SIG-M5 treated with dmso at 0.1 percent for 504 hours (cell line): ENCODE measurements around the gene APOO.
"Not testable (repeated sequence)": the region's sequence is repeated elsewhere in the genome, so short reads cannot be mapped to it uniquely, and the experiment has no call there.

ENCODE experiments used
- DNase-seq: peaks from one replicate; lab custom pipeline; 2025; ENCODE audit not compliant: unreplicated experiment; lab: John Stamatoyannopoulos, UW

The APOO gene

DNA sequence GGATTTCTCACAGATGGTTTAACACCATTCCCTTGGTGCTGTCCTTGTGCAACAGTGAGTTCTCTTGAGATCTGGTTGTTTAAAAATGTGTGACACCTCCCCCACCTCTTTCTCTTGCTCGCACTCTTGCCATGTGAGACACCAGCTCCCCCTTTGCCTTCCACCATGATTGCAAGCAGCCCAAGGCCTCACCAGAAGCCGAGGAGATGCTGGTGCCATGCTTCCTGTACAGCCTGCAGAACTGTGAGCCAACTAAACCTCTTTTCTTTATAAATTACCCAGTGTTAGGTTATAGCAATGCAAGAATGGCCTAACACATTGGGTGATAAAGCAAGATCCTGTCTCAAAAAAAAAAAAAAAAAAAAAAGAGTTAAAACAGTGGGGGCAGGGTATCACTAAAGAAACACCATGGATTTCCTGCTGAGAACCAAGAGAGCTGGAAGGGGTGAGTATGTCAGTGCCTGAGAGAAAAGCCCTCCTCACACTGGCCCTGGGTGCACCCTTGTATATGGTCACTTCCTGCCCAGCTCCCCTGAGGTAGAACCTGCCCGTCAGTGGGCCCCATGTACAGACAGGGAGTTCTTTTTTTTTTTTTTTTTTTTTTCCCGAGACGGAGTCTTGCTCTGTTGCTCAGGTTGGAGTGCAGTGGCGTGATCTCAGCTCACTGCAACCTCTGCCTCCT is 46.4 kb downstream of the APOO start:
- DNase-seq: no peak

DNA sequence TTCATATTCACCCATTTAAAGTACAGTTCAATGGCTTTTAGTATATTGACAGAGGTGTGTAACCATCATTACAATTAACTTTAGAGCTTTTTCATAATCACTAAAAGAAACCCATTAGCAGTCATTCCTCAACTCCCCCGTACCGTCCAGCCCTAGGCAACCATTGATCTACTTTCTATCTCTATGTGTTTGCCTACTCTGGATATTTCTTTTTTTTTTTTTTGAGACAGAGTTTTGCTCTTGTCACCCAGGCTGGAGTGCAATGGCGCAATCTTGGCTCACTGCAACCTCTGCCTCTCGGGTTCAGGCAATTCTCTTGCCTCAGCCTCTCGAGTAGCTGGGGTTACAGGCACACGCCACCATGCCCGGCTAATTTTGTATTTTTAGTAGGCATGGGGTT is 48.5 kb downstream of the APOO start:
- DNase-seq: not testable (repeated sequence)

DNA sequence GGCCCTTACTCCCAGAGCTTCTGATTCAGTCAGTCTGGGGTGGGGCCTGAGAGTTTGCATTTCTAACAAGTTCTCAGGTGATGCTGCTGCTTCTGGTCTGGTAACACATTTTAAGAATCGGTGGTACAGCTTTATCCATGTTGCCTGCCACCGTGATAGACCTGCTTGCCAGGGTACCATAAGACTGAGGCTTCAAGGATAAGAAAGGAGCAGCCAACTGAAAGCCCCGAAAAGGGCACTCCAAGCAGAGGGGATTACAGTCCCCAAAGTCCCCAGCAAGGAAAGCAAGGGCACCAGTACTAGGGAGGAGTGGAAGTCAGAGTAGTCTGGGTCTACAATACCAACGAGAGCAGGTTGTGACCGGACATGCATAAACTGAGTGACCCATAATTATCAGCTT is 49.8 kb downstream of the APOO start:
- DNase-seq: no peak

DNA sequence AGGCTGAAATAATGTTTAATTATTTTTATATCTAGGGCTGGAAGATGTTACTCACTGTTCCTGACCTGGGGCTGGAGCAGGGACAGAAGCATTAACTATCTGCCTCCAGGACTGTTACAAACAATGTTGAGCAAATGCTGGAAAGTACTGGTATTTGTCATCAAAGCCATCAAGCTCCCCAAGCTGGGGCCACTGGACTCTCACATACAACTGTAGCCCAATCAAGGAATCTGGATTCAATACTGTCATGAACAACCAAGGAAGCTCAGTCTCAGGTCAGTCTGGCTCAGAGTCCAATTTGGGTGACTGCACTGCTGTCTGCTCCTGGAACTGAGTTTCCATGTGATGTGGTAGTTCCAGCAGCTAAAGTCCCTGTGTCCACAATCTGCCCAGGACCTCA is 50.4 kb downstream of the APOO start:
- DNase-seq: no peak

DNA sequence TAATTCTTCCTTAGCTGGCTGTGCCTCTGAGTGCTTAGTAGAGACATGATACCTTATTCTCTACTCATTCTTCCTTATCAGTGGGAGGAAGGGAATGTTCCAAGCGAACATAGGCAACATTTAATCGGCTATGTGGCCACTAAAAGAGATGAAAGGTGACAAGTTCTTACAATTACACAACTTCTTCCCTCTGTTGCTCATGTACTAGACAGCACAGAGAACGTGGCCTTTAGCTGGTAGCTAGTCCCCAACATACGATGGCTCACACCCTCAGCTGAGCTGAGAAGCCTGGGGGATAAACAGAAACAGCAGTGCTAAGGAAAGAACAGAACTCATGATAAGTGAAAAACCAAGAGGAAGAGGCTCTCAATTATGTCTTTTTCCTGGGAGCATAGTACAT is 52.2 kb downstream of the APOO start:
- no peak for DNase-seq

DNA sequence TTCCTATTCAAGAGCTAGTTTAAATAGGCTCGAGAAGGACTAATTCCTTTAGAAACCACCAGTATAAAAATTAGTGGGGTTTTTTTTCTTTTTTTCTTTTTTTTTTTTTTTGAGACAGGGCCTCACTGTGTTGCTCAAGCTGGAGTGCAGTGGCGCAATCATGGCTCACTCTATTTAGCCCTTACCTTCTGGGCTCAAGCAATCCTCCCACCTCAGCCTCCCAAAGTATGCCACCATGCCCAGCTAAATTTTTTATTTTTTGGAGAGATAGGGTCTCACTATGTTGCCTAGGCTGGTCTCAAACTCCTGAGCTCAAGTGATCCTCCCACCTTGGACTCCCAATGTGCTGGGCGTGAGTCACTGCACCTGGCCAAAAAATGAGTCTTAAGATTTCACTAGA is 52.8 kb downstream of the APOO start:
- no peak for DNase-seq

DNA sequence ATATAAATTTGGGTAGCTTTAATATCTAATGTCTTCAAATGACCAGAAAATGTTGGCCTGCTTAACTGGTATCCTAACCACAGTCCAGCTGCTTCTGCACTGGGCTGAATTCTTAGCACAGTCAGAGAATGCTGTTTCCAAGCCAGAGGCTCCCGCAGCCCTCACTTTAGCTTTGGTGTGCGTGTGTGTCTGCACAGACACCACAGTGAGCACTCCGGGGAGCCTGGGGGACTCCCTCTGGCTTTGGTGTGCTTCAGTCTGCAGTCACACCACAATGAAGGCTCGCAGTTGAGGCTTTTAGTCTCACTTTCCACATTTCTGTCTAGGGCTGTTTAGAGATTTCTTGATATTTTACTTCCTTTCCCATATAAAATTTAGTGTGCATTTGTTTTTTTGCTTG is 53.6 kb downstream of the APOO start:
- DNase-seq: peak; percentile 18

DNA sequence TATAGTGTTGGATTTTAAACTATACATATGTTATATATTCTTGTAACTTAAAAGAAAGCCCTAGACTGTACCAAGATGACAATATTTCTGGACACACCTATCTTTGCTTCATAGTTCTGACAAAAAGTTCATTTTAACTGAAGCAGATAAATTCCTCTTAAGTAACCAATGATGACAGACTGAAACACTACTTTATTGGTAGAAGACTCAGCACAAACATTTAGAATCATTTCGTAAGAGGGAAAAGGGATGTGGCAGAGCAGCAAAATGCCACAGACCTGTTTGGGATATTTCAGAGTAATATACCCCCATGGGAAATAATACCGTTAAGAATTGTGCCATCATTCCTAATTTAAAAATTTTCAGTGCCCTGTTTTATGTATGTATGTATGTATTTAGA is 56.2 kb downstream of the APOO start:
- peak; percentile 52 for DNase-seq

DNA sequence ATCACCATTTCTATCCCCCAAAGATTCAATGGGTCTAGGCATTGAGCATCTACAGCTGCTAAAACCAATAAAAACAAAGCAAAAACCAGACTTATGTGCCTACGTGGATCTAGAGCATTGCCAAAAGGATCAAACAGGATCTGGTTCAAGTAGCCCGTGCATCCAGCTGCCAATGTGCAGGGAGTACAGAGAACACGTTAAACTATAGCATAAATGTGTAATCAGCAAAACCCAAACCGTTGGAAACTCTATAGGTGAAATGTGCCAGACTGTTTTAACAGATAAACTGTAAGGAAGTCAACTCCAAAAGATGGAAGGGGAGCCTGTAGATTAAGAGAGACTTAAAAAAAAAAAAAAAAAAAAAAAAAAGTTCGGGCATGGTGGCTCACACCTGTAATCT is 58.5 kb downstream of the APOO start:
- no peak for DNase-seq

DNA sequence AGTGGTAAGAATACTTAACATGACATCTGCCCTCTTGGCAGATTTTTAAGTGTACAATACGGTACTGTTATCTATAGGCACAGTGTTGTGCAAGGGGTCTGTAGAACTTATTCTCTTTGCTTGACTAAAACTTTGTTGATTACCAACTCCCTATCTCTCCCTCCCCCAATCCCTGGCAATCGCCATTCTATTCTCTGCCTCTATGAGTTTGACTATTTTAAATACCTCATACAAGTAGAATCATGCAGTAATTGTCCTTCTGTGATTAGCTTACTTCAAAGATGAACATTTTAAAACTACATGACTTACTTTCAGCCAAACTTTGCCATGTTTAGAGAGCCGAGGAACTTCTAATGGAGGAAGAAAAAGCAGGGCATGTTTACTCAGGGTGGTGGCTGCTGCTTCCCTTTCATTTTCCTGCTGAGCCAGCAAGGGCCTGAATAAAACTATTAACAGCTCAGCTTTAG is 62.4 kb downstream of the APOO start:
- peak; percentile 18 for DNase-seq

DNA sequence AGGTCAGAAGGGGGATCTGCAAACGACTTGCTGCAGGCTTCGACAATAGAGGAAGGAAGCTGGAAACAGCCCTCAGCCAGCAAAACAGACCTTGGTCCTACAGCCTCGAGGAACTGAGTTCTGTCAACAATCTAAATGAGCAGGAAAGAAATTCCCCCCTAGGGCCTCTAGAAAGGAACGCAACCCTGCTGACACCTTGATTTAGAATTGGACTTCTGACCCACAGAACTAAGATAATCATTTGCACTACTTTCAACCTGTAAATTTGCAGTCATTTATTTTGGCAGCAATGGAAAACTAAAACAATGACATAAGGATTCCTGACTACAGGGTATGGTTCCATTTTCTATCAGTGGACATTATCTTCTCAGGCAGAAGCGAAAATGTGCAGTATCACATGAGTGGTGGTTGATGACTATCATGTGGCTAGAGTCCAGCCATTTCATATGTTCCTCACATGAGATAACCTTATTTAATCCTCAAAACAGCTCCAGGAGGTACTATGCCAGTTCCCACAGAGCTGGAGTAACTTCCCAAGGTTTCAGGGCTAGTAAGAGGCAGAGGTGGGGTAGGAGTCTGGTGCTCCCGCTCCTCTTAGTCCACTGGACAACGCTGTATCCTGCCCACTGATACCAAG is 63.1 kb downstream of the APOO start:
- peak; percentile 27 for DNase-seq

DNA sequence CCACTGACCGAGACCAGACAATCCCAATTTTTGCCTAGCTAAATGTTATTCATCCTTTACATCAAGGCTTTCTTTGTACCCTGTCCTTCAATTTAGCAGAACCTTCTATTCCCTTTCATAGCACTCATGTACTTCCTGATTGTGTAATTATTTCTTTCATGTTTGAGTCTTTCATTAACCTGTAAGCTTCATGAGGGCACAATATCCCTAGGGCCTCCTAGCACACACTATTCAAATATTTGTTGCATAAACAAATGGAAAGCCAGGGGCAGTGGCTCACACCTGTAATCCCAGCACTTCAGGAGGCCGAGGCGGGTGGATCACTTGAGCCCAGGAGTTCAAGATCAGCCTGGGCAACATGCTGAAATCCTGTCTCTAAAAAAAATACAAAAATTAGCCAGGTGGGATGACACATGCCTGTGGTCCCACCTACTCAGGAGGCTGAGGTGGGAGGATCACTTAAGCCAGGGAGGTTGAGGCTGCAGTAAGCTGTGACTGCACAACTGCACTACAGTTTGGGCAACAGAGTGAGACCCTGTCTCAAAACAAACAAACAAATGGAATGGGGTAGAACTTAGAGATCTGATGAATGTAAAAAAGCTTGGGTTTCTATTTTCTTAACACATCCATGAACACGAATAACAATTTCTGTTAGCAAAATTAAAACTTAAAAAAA is 65.8 kb downstream of the APOO start:
- no peak for DNase-seq

DNA sequence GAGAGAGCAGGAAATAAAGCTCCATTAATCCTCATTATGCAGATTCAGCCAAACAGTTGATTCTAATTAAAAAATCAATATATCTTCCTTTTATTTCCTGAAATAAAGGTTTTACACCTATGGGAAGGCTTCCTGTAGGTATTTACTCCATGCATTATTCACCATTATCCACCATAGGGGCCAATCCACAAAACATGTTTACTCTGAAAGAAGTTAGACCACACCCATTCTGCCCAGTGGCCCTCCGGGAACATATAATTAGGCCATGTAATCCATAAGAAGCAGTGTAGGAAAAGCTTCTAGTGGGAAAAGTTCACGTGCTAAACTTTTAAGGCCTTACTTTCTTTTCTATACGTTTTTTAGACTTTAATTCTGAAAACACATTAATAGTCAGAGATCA is 67.1 kb downstream of the APOO start:
- no peak for DNase-seq

DNA sequence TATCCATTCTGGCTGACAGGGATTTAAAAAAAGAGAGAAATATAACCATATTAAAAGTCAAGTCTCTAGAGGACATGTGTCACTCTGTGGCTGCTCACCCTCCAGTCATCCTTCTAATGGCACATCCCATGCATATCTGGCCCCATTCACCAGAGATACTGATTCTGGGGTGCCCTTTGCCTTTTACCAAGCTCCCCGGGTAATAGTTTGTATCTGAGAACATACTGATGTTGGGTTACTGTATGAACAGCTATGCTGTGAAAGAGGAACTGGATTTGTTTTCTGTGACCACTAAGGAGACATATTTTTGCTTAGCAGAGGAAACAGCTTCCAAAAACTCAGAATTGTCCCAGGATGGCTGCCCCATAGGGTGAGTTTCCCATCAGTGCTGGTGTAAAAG is 68.8 kb downstream of the APOO start:
- peak; percentile 25 for DNase-seq

DNA sequence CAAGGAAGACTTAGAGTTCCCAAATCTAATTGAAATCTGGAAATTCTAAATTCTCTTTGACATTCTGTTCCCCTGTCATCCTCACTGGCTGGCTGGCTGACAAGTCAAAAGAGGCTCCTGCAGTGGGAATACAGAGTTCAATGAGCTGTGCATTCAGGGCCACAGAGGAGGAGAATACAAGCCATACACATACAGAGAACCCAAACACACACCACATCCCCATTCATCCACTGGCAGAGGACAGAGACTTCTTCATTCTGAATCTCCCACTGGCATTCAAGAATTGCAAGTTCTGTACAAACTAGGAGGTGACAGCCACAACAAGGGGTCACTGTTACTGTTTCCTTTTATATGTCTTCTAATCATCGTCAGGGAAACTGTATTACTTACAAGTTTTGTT is 75.0 kb downstream of the APOO start:
- no peak for DNase-seq

DNA sequence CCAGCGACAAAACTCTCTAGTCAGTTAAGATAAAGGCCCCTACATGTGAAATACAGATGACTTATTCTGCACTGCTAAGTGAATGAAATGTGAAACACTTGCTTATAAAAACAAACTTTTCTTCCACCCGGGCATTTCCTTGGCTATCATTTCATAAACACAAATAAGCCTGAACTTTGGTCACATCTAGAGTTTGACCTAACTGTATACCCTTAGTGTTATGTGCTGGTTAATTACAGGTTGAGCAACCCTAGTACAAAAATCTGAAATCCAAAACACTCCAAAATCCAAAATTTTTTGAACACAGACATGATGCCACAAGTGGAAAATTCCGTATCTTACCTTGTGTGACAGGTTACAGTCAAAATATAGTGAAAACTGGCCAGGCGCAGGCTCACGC is 78.9 kb downstream of the APOO start:
- DNase-seq: no peak

DNA sequence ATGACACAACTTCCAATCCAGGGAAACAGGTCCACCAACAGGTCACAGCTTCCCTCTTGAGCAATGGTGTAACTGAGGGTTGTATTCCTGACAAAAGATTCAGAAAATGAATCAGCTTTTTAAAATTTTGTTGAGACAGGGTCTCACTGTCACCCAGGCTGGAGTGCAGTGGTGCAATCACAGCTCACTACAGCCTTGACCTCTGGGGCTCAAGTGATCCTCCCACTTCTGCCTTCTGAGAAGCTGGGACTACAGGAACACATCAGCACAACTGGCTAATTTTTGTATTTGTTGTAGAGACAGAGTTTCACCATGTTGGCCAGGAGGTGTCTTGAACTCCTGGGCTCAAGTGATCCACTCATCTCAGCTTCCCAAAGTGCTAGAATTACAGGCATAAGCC is 81.1 kb downstream of the APOO start:
- DNase-seq: no peak

DNA sequence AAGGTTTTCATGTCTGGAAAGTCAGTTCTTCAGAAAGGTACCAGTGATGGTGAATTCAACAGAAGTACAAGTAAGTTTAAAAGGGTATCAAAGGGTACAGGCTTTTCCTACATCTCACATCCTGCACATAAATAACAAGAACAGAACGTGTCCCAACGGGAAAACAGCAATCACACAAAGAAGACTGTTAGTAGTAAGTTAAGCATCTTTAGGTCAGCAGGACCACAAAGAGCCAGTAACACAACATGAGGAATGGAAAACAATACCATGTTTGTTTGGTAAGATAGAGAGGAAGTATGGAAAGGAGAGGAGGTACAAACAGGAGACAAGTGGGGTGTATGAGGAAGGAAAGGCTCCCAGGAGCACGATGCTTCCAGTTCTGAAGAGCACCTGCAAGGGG is 81.5 kb downstream of the APOO start:
- DNase-seq: no peak

DNA sequence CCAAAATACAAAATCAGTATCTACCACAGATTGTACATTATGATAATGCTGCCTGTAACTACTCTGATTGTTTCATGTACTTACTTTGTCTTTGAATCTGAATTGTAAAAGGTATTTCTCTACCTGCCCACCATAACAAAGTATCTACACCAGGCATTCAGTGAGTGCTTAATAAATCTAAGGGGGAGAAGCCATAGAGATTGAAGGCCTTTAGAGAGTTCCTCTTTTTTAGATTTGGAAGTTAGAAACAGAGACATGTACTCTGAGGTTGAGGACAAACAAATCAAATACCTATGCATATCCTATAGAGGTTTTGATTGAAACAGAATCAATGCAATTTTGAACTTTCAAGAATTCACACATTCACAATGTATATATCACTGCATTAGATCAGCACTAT is 82.1 kb downstream of the APOO start:
- DNase-seq: no peak

DNA sequence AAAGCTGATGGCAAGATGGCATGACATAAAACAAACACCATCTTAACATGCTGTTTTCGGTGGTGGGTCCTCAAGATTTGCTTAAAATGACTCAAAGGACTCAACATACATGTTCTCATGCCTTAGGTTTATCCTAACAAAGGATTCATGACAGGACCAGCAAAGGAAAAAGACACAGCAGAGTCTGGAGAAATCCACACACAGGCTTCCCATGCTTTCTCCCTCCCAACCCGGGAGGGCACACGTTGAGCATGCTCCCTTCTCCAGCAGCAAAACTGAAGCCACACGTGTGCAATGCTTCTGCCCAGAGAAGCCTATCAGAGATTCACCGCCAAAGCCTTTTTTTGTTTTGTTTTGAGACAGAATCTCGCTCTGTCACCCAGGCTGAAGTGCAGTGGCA is 84.9 kb downstream of the APOO start:
- DNase-seq: no peak

DNA sequence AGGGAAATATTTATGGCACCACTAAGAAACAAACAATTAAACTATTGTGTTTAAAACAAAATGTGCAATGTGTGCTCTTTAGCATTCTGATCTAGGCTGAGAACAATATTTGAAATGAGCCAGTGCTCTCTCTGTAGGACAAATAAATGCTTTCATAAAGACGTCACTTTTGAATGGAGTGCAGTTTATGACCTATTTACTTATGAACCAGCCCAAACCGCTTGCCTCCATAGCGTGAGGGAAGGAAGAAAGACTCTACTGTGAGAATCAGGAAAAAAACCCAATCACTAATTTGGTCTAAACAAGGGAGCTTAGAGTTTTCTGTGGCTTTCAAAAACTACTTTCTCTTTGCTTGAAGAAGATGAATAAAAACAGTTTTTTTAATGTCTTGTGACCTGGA is 85.3 kb downstream of the APOO start:
- no peak for DNase-seq

DNA sequence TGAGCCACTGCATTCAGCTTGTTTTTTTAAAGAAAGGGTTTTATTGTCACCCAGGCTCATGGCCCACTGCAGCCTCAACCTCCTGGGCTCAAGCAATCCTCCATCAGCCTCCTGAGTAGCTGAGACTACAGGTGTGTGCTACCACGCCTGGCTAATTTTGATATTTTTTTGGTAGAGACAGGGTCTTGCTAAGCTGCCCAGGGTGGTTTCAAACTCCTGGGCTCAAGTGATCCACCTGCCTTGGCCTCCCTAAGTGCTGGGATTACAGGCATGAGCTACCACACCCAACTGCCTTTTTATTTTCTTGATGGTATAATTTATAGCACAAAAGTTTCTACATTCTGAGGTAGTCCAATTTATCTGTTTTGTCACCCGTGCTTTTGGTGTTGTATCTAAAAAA is 85.9 kb downstream of the APOO start:
- no peak for DNase-seq
